Spleen (tissue), 11 donors: ENCODE measurements around the gene NKTR. TPM values are rescaled to one million over a fixed set of nuclear protein-coding genes. Genes with fewer than 3 reads are reported as not detected.
A peak's percentile ranks its signal among the peaks of the same experiment; 100 is the strongest.
"Not testable (repeated sequence)": the region's sequence is repeated elsewhere in the genome, so short reads cannot be mapped to it uniquely, and the experiment has no call there.

Experiments
- DNase-seq: peaks from one replicate; pipeline ENCODE4 v3.0.0-alpha.2; 2020
- H3K27ac ChIP-seq, 8 donors: fragments of 200-600 bp; sonication (generic) in 7 of 8; 1 replicate in 4 of 8; 2 replicates in 4 of 8; pipeline versions ENCODE4 v1.5.0 to v1.8.0; 2016 to 2021; ENCODE audit warnings: inconsistent platforms in 4 of 8, mild to moderate bottlenecking in 4 of 8, moderate library complexity in 1 of 8
- H3K27me3 ChIP-seq, 7 donors: fragments of 200-600 bp; sonication (generic) in 6 of 7; replicated peaks in 1 of 7; 1 replicate in 4 of 7; 2 replicates in 3 of 7; pipeline versions ENCODE4 v1.5.0 to v1.8.0; 2016 to 2021; ENCODE audit warnings: inconsistent platforms in 3 of 7, mild to moderate bottlenecking in 1 of 7
- H3K36me3 ChIP-seq, 6 donors: fragments of 200-600 bp; sonication (generic) in 5 of 6; 1 replicate in 4 of 6; 2 replicates in 2 of 6; pipeline versions ENCODE4 v1.5.0 to v1.8.0; 2016 to 2021; ENCODE audit warnings: inconsistent platforms in 2 of 6
- H3K4me1 ChIP-seq, 6 donors: fragments of 200-600 bp; sonication (generic) in 5 of 6; 1 replicate in 3 of 6; 2 replicates in 3 of 6; pipeline versions ENCODE4 v1.5.0 to v1.8.0; 2016 to 2021; ENCODE audit warnings: inconsistent platforms in 3 of 6
- H3K4me3 ChIP-seq, 8 donors: fragments of 200-600 bp; sonication (generic) in 7 of 8; 1 replicate in 4 of 8; 2 replicates in 4 of 8; pipeline versions ENCODE4 v1.5.0 to v1.8.0; 2016 to 2021; ENCODE audit warnings: inconsistent platforms in 4 of 8, mild to moderate bottlenecking in 4 of 8, moderate library complexity in 2 of 8
- H3K9me3 ChIP-seq, 8 donors: fragments of 200-600 bp; sonication (generic) in 7 of 8; 1 replicate in 4 of 8; 2 replicates in 4 of 8; pipeline versions ENCODE4 v1.5.0 to v1.8.0; 2016 to 2021; ENCODE audit warnings: inconsistent platforms in 4 of 8
- POLR2A ChIP-seq, 3 donors: fragments of 450-650 bp; IDR thresholded peaks; one replicate each; pipeline ENCODE4 v1.5.1; 2017; ENCODE audit warnings: antibody characterized with exemption in 3 of 3, mild to moderate bottlenecking in 1 of 3
- POLR2AphosphoS5 ChIP-seq, 3 donors: sonication (generic); formaldehyde crosslinking; IDR thresholded peaks; one replicate each; pipeline ENCODE4 v1.5.1; 2017; ENCODE audit warnings: antibody characterized with exemption in 3 of 3
- WGBS, 5 donors: extraction: QIAGEN DNeasy Blood & Tissue Kit in 3 of 5; methylation state at CpG; one replicate each; pipeline versions ENCODE4 v1.1.5 to v1.1.7; 2013 to 2018; 5-methylcytosine and 5-hydroxymethylcytosine counted together
- intact Hi-C: fragments of 100-400 bp; cut with DNase I; formaldehyde crosslinking; loops from one replicate; pipeline ENCODE4 v1.15.0; 2023; ENCODE audit warnings: low total_unique reads
- polyA plus RNA-seq, 3 donors: library from polyadenylated mRNA; stranded (reverse); fragments of 200-250 nt; gene quantifications; one replicate each; pipeline ENCODE4 v1.2.1, GENCODE V29; 2013
- total RNA-seq, 7 donors: library from RNA; depleted of rRNA in 3 of 7; stranded (reverse); fragments of >200 nt in 3 of 7; fragmentation: NEBNext Ultra II Directional in 4 of 7; extraction: Animal tissue kit (Norgen Biotek cat#: 25700) in 4 of 7; gene quantifications; one replicate each; pipeline versions ENCODE4 v1.1.0 to v1.2.1, GENCODE V29; 2016 to 2021
- TF ChIP-seq, protein P1 (sequence below), 11 experiments: fragments of 200-600 bp in 7 of 11; fragments of 450-650 bp in 4 of 11; sonication (generic) in 4 of 11; IDR thresholded peaks in 8 of 11; conservative IDR thresholded peaks in 3 of 11; 1 replicate in 7 of 11; 2 replicates in 4 of 11; pipeline versions ENCODE4 v1.4.0 to v1.8.0; 2016 to 2021; ENCODE audit warnings: antibody characterized with exemption in 11 of 11, inconsistent platforms in 4 of 11, mild to moderate bottlenecking in 1 of 11
- donor health status: healthy with polysubstance abuse.
- donor health status: DM: no; HTN: no; CAD: no; lungs with moderate emphysema.
- donor health status: DM: no; HTN: no; CAD: no.
- donor health status: Bipolar disorder and iron deficiency.
- donor health status: healthy.
- donor health status: DM: no; HTN: no; CAD: no.
- donor health status: DM: yes; HTN: yes; CAD: no.

The NKTR gene
- total and polyA plus RNA-seq, 10 donors, result 19.9 to 258 (median 140) TPM

GRCh38 chr3:42575137-42575741 is 25.2 kb upstream of the NKTR start:
- intact Hi-C loops, result loop anchor here (10.0 kb wide), 1 partner anchor 170 kb away; no protein-coding TSS in a partner anchor
- Histone ChIP-seq H3K9me3 (peaks cover 0 to 27% (median 22%) of the 10 kb centered on the region in 8 donors), H3K36me3 (peaks cover 0 to 49% (median 15%) of the 10 kb centered on the region in 6 donors), H3K4me1 (peaks cover under 1 to 11% (median 6%) of the 10 kb centered on the region in 6 donors), H3K27ac (no peak overlapping the region), H3K27me3 (no peaks in the 10 kb centered on the region), H3K4me3 (no peak overlapping the region)
- TF ChIP-seq POLR2AphosphoS5 (IDR thresholded peaks at IDR 0.05), result no peak
- TF ChIP-seq, protein P1, sequence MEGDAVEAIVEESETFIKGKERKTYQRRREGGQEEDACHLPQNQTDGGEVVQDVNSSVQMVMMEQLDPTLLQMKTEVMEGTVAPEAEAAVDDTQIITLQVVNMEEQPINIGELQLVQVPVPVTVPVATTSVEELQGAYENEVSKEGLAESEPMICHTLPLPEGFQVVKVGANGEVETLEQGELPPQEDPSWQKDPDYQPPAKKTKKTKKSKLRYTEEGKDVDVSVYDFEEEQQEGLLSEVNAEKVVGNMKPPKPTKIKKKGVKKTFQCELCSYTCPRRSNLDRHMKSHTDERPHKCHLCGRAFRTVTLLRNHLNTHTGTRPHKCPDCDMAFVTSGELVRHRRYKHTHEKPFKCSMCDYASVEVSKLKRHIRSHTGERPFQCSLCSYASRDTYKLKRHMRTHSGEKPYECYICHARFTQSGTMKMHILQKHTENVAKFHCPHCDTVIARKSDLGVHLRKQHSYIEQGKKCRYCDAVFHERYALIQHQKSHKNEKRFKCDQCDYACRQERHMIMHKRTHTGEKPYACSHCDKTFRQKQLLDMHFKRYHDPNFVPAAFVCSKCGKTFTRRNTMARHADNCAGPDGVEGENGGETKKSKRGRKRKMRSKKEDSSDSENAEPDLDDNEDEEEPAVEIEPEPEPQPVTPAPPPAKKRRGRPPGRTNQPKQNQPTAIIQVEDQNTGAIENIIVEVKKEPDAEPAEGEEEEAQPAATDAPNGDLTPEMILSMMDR (IDR thresholded peaks at IDR 0.05 in 8 of 11, conservative IDR thresholded peaks at IDR 0.05 in 3 of 11), result no peak
- no peak for TF ChIP-seq POLR2A (IDR thresholded peaks at IDR 0.05)
- no peak for DNase-seq

- DNase-seq, result no peak
- H3K27me3 ChIP-seq, result no peaks in the 10 kb centered on the region
- peaks cover 0 to 27% (median 22%) of the 10 kb centered on the region in 8 donors for H3K9me3 ChIP-seq
- intact Hi-C loops, result loop anchor here (10.0 kb wide), 1 partner anchor 167 kb away; no protein-coding TSS in a partner anchor
- peaks cover 0 to 37% (median 14%) of the 10 kb centered on the region in 6 donors for H3K36me3 ChIP-seq
- TF ChIP-seq, protein P1 (IDR thresholded peaks at IDR 0.05 in 8 of 11, conservative IDR thresholded peaks at IDR 0.05 in 3 of 11), result no peak
- no peak for TF ChIP-seq POLR2AphosphoS5 (IDR thresholded peaks at IDR 0.05)
- no peak for TF ChIP-seq POLR2A (IDR thresholded peaks at IDR 0.05)
- H3K4me3 ChIP-seq, result no peak overlapping the region
- H3K4me1 ChIP-seq, result peaks cover 13 to 33% (median 27%) of the 10 kb centered on the region in 6 donors
- WGBS, 5 donors, result 94 to 98% (median 96%) methylated on average over 4 of the region's 4 CpGs
- H3K27ac ChIP-seq, result no peak overlapping the region
Observed at GRCh38 chr3:42578054-42578453, 22.4 kb upstream of the NKTR start.

DNA sequence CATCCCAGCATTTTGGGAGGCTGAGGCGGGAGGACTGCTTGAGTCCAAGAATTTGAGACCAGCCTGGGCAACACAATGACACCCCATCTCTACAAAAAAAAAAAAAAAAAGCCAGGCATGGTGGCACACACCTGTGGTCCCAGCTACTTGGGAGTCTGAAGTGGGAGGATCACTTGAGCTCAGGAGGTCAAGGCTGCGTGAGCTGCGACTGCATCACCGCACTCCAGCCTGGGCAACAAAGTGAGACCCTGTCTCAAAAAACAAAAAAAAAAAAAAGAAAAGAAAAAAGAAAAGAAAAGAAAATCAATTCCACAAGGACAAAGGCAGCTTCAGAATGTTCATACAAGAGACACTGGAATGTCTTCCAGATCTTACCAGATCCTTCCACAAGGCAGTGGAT is 21.1 kb upstream of the NKTR start:
- not testable (repeated sequence) for H3K4me3 ChIP-seq, H3K27ac ChIP-seq, H3K27me3 ChIP-seq, DNase-seq
- 95 to 99% (median 99%) methylated on average over 4 of the region's 4 CpGs for WGBS, 5 donors
- Histone ChIP-seq H3K4me1 (peaks cover 13 to 35% (median 28%) of the 10 kb centered on the region in 6 donors), H3K36me3 (peaks cover 0 to 24% (median 4%) of the 10 kb centered on the region in 6 donors), H3K9me3 (peaks cover 0 to 16% (median 14%) of the 10 kb centered on the region in 8 donors)
- intact Hi-C loops, result loop anchor here (10.0 kb wide), 1 partner anchor 165 kb away; no protein-coding TSS in a partner anchor

- Histone ChIP-seq H3K27ac (peak overlapping the region; percentile 71 to 94 (median 89)), H3K9me3 (no peaks in the 10 kb centered on the region), H3K4me1 (peaks cover 13 to 35% (median 28%) of the 10 kb centered on the region in 6 donors), H3K36me3 (peaks cover 0 to 10% (median 0%) of the 10 kb centered on the region in 6 donors), H3K27me3 (no peaks in the 10 kb centered on the region), H3K4me3 (peak overlapping the region; percentile 57 to 99 (median 85))
- WGBS, 5 donors, result 0 to 2% (median 1%) methylated on average over 11 of the region's 11 CpGs
- no peak for DNase-seq
- intact Hi-C loops, result no loop called here
- TF ChIP-seq POLR2AphosphoS5 (IDR thresholded peaks at IDR 0.05), result no peak
- TF ChIP-seq, protein P1 (IDR thresholded peaks at IDR 0.05 in 8 of 11, conservative IDR thresholded peaks at IDR 0.05 in 3 of 11), result no peak
- TF ChIP-seq POLR2A (IDR thresholded peaks at IDR 0.05), result no peak
Observed at GRCh38 chr3:42581400-42581708, 19.1 kb upstream of the NKTR start.
